ENCODE measurements around the gene SLC43A1. TPM values are rescaled to one million over a fixed set of nuclear protein-coding genes. Genes with fewer than 3 reads are reported as not detected.
A peak's percentile ranks its signal among the peaks of the same experiment; 100 is the strongest.

The SLC43A1 gene
- 10 to 100 TPM in 5 of 6 donors, 1 to 10 TPM in 1; 7.1 to 72.3 (median 13.9) TPM for total RNA-seq

GRCh38 chr11:57515332-57516060 lies at the start of gene SLC43A1:
TSS of gene SLC43A1 (minus strand) at chr11:57515702. CDS start at chr11:57514111, 1,591 bp downstream.
- ATAC-seq (ENCODE audit: low FRiP score in 2 of 2) (peak; percentile 54 to 84), DNase-seq (peak; percentile 58 to 89)
- 0% methylated on average over 13 to 61 of the region's 66 CpGs for WGBS, 2 donors
- TF ChIP-seq, protein P1, sequence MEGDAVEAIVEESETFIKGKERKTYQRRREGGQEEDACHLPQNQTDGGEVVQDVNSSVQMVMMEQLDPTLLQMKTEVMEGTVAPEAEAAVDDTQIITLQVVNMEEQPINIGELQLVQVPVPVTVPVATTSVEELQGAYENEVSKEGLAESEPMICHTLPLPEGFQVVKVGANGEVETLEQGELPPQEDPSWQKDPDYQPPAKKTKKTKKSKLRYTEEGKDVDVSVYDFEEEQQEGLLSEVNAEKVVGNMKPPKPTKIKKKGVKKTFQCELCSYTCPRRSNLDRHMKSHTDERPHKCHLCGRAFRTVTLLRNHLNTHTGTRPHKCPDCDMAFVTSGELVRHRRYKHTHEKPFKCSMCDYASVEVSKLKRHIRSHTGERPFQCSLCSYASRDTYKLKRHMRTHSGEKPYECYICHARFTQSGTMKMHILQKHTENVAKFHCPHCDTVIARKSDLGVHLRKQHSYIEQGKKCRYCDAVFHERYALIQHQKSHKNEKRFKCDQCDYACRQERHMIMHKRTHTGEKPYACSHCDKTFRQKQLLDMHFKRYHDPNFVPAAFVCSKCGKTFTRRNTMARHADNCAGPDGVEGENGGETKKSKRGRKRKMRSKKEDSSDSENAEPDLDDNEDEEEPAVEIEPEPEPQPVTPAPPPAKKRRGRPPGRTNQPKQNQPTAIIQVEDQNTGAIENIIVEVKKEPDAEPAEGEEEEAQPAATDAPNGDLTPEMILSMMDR (IDR thresholded peaks at IDR 0.05): no peak
- TF ChIP-seq POLR2AphosphoS5 (IDR thresholded peaks at IDR 0.05): no peak
- TF ChIP-seq EP300 (IDR thresholded peaks at IDR 0.05): no peak
- no peak for TF ChIP-seq POLR2A (IDR thresholded peaks at IDR 0.05)
- peaks cover 11 to 27% (median 16%) of the 10 kb centered on the region in 4 donors for H3K4me1 ChIP-seq
- H3K4me3 ChIP-seq: peak within 1 kb of the TSS; percentile 65 to 89 (median 80)
- H3K27ac ChIP-seq: peak within 1 kb of the TSS; percentile 20 to 77 (median 72)
- no peaks in the 10 kb centered on the region for H3K36me3 ChIP-seq
- H3K9me3 ChIP-seq: no peaks in the 10 kb centered on the region
- H3K27me3 ChIP-seq: no peaks in the 10 kb centered on the region

GRCh38 chr11:57562596-57562995 lies 47.1 kb upstream of the SLC43A1 start:
- ATAC-seq (ENCODE audit: low FRiP score in 2 of 2): no peak
- Histone ChIP-seq H3K9me3 (no peaks in the 10 kb centered on the region), H3K4me3 (no peak overlapping the region), H3K4me1 (peaks cover 16 to 28% (median 21%) of the 10 kb centered on the region in 4 donors), H3K27ac (no peak overlapping the region), H3K36me3 (peaks cover 6 to 32% (median 21%) of the 10 kb centered on the region in 4 donors), H3K27me3 (no peaks in the 10 kb centered on the region)
- DNase-seq: no peak
- 79 to 82% methylated on average over 4 of the region's 4 CpGs for WGBS, 2 donors
- TF ChIP-seq, protein P1 (IDR thresholded peaks at IDR 0.05): no peak
- TF ChIP-seq POLR2A (IDR thresholded peaks at IDR 0.05) (no peak), POLR2AphosphoS5 (IDR thresholded peaks at IDR 0.05) (no peak), EP300 (IDR thresholded peaks at IDR 0.05) (no peak)

DNA sequence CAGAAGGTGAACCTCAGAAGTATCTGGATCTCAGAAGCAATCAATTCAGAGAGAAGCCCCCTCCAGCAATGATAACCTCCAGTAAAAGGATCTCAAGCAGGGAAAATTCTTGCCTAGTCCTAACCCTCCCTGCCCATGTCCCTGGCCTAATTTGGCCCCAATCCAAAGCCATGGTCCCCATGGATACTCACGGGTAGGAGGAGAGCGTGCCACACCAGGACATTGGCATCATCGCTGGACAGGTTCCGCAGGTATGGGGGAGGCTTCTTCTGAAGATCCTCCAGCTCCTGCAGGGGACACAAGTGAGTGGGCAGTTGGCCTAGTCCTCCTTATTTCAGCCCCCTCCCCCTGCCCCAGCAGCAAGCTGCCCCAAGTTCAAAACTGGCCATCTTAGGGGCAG lies 44.6 kb upstream of the SLC43A1 start:
- H3K27ac ChIP-seq: no peak overlapping the region
- no peak overlapping the region for H3K4me3 ChIP-seq
- WGBS, 2 donors: 84 to 90% methylated on average over 4 of the region's 4 CpGs
- H3K9me3 ChIP-seq: no peaks in the 10 kb centered on the region
- TF ChIP-seq POLR2A (IDR thresholded peaks at IDR 0.05) (no peak), EP300 (IDR thresholded peaks at IDR 0.05) (no peak), POLR2AphosphoS5 (IDR thresholded peaks at IDR 0.05) (no peak)
- TF ChIP-seq, protein P1 (IDR thresholded peaks at IDR 0.05): no peak
- H3K4me1 ChIP-seq: peaks cover 0 to 16% (median 4%) of the 10 kb centered on the region in 4 donors
- no peaks in the 10 kb centered on the region for H3K27me3 ChIP-seq
- DNase-seq (no peak), ATAC-seq (ENCODE audit: low FRiP score in 2 of 2) (no peak)
- peaks cover 6 to 56% (median 44%) of the 10 kb centered on the region in 4 donors for H3K36me3 ChIP-seq

- no peak for ATAC-seq (ENCODE audit: low FRiP score in 2 of 2)
- Histone ChIP-seq H3K4me3 (no peak overlapping the region), H3K4me1 (no peaks in the 10 kb centered on the region), H3K27me3 (no peaks in the 10 kb centered on the region), H3K36me3 (peaks cover 27 to 92% (median 83%) of the 10 kb centered on the region in 4 donors), H3K27ac (no peak overlapping the region), H3K9me3 (no peaks in the 10 kb centered on the region)
- 87 to 88% methylated on average over 8 of the region's 8 CpGs for WGBS, 2 donors
- TF ChIP-seq EP300 (IDR thresholded peaks at IDR 0.05): no peak
- no peak for TF ChIP-seq POLR2AphosphoS5 (IDR thresholded peaks at IDR 0.05)
- no peak for TF ChIP-seq POLR2A (IDR thresholded peaks at IDR 0.05)
- TF ChIP-seq, protein P1 (IDR thresholded peaks at IDR 0.05): no peak
- no peak for DNase-seq
These were observed 40.5 kb upstream of the SLC43A1 start for GRCh38 chr11:57556041-57556440.
